OCI-LY1 (cell line): ENCODE data around the gene ZNF384.
A peak's percentile ranks its signal among the peaks of the same experiment; 100 is the strongest.

Experiments used
- H2AFZ ChIP-seq: fragments of 200-600 bp; sonication (generic), shearing (Covaris generic); 2 replicates; pipeline ENCODE4 v1.6.0; 2014; ENCODE audit warnings: antibody characterized with exemption, mild to moderate bottlenecking, low read length
- H3F3A ChIP-seq: fragments of 200-600 bp; sonication (generic), shearing (Covaris generic); 2 replicates; pipeline ENCODE4 v1.6.0; 2014; ENCODE audit warnings: mild to moderate bottlenecking, antibody characterized with exemption, low read length, moderate library complexity; ENCODE audit not compliant: insufficient read depth
- H3K27ac ChIP-seq: fragments of 200-600 bp; sonication (generic); 2 replicates; pipeline ENCODE4 v1.5.1; 2014; ENCODE audit warnings: low read length, mixed run types, mild to moderate bottlenecking, low read depth; ENCODE audit not compliant: poor library complexity, severe bottlenecking
- H3K27me3 ChIP-seq: fragments of 200-600 bp; sonication (generic); 2 replicates; pipeline ENCODE4 v1.6.0; 2014; ENCODE audit warnings: antibody characterized with exemption, mild to moderate bottlenecking, low read length, moderate library complexity; ENCODE audit not compliant: insufficient read depth
- H3K36me3 ChIP-seq: fragments of 200-600 bp; sonication (generic); 2 replicates; pipeline ENCODE4 v1.6.1; 2014; ENCODE audit warnings: mild to moderate bottlenecking, antibody characterized with exemption, low read length, moderate library complexity, mixed read lengths; ENCODE audit not compliant: insufficient read depth
- H3K4me1 ChIP-seq: fragments of 200-600 bp; sonication (generic); 2 replicates; pipeline ENCODE4 v1.5.1; 2014; ENCODE audit warnings: mild to moderate bottlenecking, low read length, moderate library complexity; ENCODE audit not compliant: insufficient read depth, severe bottlenecking
- H3K4me2 ChIP-seq: fragments of 200-600 bp; sonication (generic), shearing (Covaris generic); 2 replicates; pipeline ENCODE4 v1.6.1; 2014; ENCODE audit warnings: low read length
- H3K4me3 ChIP-seq: fragments of 200-600 bp; sonication (generic); 2 replicates; pipeline ENCODE4 v1.5.1; 2014; ENCODE audit warnings: low read length, low read depth, mild to moderate bottlenecking, mixed read lengths; ENCODE audit not compliant: poor library complexity, severe bottlenecking
- H3K79me2 ChIP-seq: fragments of 200-600 bp; shearing (Covaris generic); 2 replicates; pipeline ENCODE4 v1.6.1; 2016; ENCODE audit warnings: mixed run types, low read length, mixed read lengths; ENCODE audit not compliant: insufficient read depth
- H3K9ac ChIP-seq: fragments of 200-600 bp; sonication (generic), shearing (Covaris generic); 2 replicates; pipeline ENCODE4 v1.6.1; 2014; ENCODE audit warnings: mild to moderate bottlenecking, low read length, mixed read lengths
- H3K9me2 ChIP-seq: fragments of 200-600 bp; sonication (generic), shearing (Covaris generic); 2 replicates; pipeline ENCODE4 v1.6.1; 2014; ENCODE audit warnings: low read depth, mild to moderate bottlenecking, low read length, mixed read lengths
- H3K9me3 ChIP-seq: fragments of 200-600 bp; shearing (Covaris generic); 2 replicates; pipeline ENCODE4 v1.6.1; 2014; ENCODE audit warnings: low read length, mixed read lengths
- H4K20me1 ChIP-seq: fragments of 200-600 bp; sonication (generic), shearing (Covaris generic); 2 replicates; pipeline ENCODE4 v1.6.0; 2016; ENCODE audit warnings: mild to moderate bottlenecking, low read length; ENCODE audit not compliant: insufficient read depth
- EZH2 ChIP-seq: fragments of 200-600 bp; sonication (generic), shearing (Covaris generic); IDR thresholded peaks from 2 replicates; pipeline ENCODE4 v1.8.0; 2017; ENCODE audit warnings: borderline replicate concordance, mixed run types, mild to moderate bottlenecking, antibody characterized with exemption, low read length, moderate library complexity, mixed read lengths
- TF ChIP-seq, protein P1 (sequence below): fragments of 200-600 bp; sonication (generic), shearing (Covaris generic); IDR thresholded peaks from 2 replicates; pipeline ENCODE4 v1.5.1; 2017; ENCODE audit warnings: mild to moderate bottlenecking, antibody characterized with exemption, low read length, moderate library complexity, mixed read lengths

ZNF384 gene

DNA sequence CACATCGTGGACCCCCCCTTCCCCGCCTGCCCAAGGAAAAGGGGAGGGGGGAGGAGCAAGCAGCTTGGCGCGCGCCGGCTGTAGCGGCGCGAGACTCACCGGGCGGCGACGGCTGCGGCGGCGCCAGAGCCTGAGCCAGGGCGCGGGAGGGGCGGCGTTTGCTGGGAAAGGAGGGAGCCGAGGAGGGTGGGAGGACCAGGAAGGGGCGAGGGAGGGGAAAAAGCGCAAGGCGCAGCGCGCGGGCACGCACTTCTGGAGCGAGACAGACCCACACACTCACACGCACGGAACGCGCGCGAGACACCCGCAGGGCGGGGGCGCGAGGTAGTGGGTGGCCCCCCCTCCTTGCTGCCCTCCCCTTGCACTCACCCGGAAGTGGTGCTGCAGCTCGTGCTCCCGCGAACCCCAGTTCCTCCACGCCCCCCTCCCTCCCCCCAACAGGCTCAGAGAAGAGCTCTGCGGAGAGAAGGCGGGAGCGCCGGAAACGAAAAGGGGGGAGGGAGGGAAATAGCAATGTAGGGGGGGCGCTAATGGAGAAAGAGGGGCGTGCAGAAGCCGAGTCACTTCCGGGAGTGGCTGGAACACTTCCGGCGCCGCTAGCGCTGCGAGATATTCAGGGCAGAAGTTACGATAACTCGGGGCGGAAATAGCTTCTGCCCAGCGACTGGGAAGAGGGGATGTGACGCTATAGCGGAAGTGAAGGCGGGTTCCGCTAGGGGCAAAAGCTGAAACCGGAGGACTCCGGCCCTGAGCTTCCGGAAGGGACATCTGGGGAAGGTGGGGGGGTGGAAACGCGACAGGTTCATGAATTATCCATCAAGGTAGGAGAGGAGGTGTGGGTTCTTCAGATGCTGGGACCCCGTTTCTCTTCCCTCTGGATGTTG lies at the start of gene ZNF384:
Gene ZNF384, minus strand, starts transcription at position 377 of the 884 bp plus-strand sequence. CDS start 9,855 bp downstream, outside the sequence.
- H2AFZ ChIP-seq = no peak within 1 kb of the TSS
- peaks cover 35% of the 10 kb centered on the region for H3K4me1 ChIP-seq
- H3K27me3 ChIP-seq = no peaks in the 10 kb centered on the region
- no peaks in the 10 kb centered on the region for H3K9me2 ChIP-seq
- peak within 1 kb of the TSS; percentile 98 for H3K9ac ChIP-seq
- peak within 1 kb of the TSS; percentile 99 for H3K4me2 ChIP-seq
- H3K79me2 ChIP-seq = peaks cover 51% of the 10 kb centered on the region
- H3K4me3 ChIP-seq = peak within 1 kb of the TSS; percentile 96
- TF ChIP-seq EZH2 = no peak
- TF ChIP-seq, protein P1, sequence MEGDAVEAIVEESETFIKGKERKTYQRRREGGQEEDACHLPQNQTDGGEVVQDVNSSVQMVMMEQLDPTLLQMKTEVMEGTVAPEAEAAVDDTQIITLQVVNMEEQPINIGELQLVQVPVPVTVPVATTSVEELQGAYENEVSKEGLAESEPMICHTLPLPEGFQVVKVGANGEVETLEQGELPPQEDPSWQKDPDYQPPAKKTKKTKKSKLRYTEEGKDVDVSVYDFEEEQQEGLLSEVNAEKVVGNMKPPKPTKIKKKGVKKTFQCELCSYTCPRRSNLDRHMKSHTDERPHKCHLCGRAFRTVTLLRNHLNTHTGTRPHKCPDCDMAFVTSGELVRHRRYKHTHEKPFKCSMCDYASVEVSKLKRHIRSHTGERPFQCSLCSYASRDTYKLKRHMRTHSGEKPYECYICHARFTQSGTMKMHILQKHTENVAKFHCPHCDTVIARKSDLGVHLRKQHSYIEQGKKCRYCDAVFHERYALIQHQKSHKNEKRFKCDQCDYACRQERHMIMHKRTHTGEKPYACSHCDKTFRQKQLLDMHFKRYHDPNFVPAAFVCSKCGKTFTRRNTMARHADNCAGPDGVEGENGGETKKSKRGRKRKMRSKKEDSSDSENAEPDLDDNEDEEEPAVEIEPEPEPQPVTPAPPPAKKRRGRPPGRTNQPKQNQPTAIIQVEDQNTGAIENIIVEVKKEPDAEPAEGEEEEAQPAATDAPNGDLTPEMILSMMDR = no peak
- H4K20me1 ChIP-seq = no peaks in the 10 kb centered on the region
- peaks cover 33% of the 10 kb centered on the region for H3K36me3 ChIP-seq
- H3K27ac ChIP-seq = peak within 1 kb of the TSS; percentile 88
- H3K9me3 ChIP-seq = no peaks in the 10 kb centered on the region
- no peaks in the 10 kb centered on the region; the same call in none of the 2 replicates for H3F3A ChIP-seq

DNA sequence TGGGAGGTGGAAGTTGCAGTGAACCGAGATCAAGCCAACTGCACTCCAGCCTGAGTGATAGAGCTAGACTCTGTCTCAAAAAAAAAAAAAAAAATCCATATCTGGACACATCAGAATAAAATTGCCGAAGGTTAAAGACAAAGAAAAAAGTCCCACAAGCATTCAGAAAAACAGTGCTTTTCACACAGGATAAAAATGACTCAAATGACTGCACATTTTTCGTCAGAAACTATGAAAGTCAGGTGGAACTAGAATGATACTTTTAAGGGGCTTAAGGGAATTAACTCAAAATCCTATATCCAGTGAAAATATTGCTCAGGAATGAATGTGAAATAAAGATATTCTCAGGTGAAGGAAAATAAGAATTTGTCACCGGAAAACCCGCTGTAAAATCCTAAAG lies 47.6 kb upstream of the ZNF384 start:
- H4K20me1 ChIP-seq = no peaks in the 10 kb centered on the region
- H3K4me3 ChIP-seq = no peak overlapping the region
- no peaks in the 10 kb centered on the region for H3K9me2 ChIP-seq
- no peak overlapping the region for H2AFZ ChIP-seq
- TF ChIP-seq, protein P1 = no peak
- TF ChIP-seq EZH2 = no peak
- H3K9ac ChIP-seq = no peak overlapping the region
- no peaks in the 10 kb centered on the region for H3K36me3 ChIP-seq
- H3K27ac ChIP-seq = no peak overlapping the region
- no peaks in the 10 kb centered on the region for H3K27me3 ChIP-seq
- no peaks in the 10 kb centered on the region for H3K79me2 ChIP-seq
- H3F3A ChIP-seq = no peaks in the 10 kb centered on the region
- no peaks in the 10 kb centered on the region for H3K4me1 ChIP-seq
- H3K9me3 ChIP-seq = no peaks in the 10 kb centered on the region
- no peak overlapping the region for H3K4me2 ChIP-seq

DNA sequence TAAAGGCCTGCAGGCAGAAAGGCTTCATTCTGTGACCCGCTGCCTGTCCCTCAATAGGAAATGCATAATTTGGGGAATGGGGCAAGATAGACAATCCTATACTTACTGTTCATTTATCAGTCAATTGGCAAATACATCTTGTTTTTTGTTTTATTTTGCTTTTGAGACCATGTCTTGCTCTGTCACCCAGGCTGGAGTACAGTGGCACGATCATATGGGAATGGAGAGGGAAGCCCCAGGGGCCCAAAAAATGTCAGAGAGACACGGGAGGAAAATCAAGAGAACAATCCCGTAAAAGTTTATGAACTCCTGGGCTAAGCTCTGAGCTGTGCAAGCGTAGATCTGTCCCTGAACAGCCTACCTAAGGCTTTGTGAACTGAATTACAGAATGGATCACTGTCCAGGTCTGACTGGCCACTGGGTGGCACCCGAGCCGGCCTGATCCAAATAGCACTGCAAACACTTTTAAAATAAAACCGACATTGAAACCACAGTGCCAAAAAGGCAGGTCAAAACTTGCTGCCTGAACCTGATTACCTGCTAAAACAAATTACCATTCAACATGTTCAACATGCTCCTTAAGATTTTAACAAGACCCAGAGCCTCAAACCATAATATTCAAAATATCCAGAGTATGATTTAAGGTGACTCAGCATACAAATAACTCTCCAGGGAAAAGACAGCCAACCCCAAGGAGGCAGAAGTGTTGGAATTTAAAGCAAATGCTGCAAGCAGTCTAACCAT lies 46.4 kb upstream of the ZNF384 start:
- H3F3A ChIP-seq = no peaks in the 10 kb centered on the region
- no peaks in the 10 kb centered on the region for H3K9me2 ChIP-seq
- H3K36me3 ChIP-seq = peaks cover 9% of the 10 kb centered on the region
- TF ChIP-seq, protein P1 = peak; percentile 60; the same call in 1 of the 2 replicates
- no peak for TF ChIP-seq EZH2
- no peaks in the 10 kb centered on the region for H3K79me2 ChIP-seq
- no peak overlapping the region for H3K4me2 ChIP-seq
- H4K20me1 ChIP-seq = no peaks in the 10 kb centered on the region
- H3K9me3 ChIP-seq = no peaks in the 10 kb centered on the region
- H3K27ac ChIP-seq = no peak overlapping the region
- no peaks in the 10 kb centered on the region for H3K27me3 ChIP-seq
- peaks cover 2% of the 10 kb centered on the region for H3K4me1 ChIP-seq
- H2AFZ ChIP-seq = no peak overlapping the region
- H3K4me3 ChIP-seq = no peak overlapping the region
- no peak overlapping the region for H3K9ac ChIP-seq
